K562 (cell line): Measurements from ENCODE around the gene C1orf105. TPM values are rescaled to one million over a fixed set of nuclear protein-coding genes. Genes with fewer than 3 reads are reported as not detected.
A peak's percentile ranks its signal among the peaks of the same experiment; 100 is the strongest.

ENCODE experiments used
- ATAC-seq: fragments of 200-7000 bp; cut with Tn5 transposase; 3 replicates; pipeline ENCODE4 v1.9.1; 2020; ENCODE audit warnings: moderate library complexity
- BruUV-seq: library from RNA; stranded (reverse); fragments of 400-500 nt; replicated peaks from 2 replicates; lab custom pipeline; 2021; lab: Mats Ljungman, UMichigan
- CTCF ChIA-PET: fragments of 300-600 bp; formaldehyde crosslinking; extraction: SDS; loops from one replicate; lab custom pipeline; 2021; ENCODE audit warnings: low intra/inter-chr PET ratio; lab: Yijun Ruan, JAX
- POLR2A ChIA-PET: fragments of 300-600, 350-650 bp; sonication (Branson Sonifier 250); formaldehyde crosslinking; extraction: SDS; loops from one replicate; lab custom pipeline; 2021; ENCODE audit warnings: antibody characterized with exemption, inconsistent platforms; lab: Yijun Ruan, JAX
- DNase-seq, 4 experiments: peaks; one replicate each; pipeline versions ENCODE4 v3.0.0 to v3.0.0-alpha.2; 2011 to 2018; ENCODE audit warnings: low spot score in 3 of 4, mixed read lengths in 3 of 4; ENCODE audit errors: extremely low read depth in 1 of 4
- FAIRE-seq: peaks from 2 replicates; lab custom pipeline; 2011; peaks lifted over from hg19 to GRCh38; lab: Jason Lieb, UNC
- H2AFZ ChIP-seq: 2 replicates; pipeline ENCODE4 v1.6.0; 2011; ENCODE audit warnings: low read depth, low read length, control low read depth, inconsistent platforms
- H3K27ac ChIP-seq: fragments of 200-600 bp; 3 replicates; pipeline ENCODE4 v1.8.0; 2011; ENCODE audit warnings: low read depth, mild to moderate bottlenecking, control low read depth, inconsistent platforms, low read length, moderate library complexity, mixed read lengths; ENCODE audit errors: extremely low read depth
- H3K27me3 ChIP-seq, 2 experiments: fragments of 300-600 bp in 1 of 2; 2 replicates in 1 of 2; 3 replicates in 1 of 2; pipeline versions ENCODE4 v1.6.0 to v1.8.0; 2011; ENCODE audit warnings: inconsistent platforms in 2 of 2, low read length in 2 of 2, mild to moderate bottlenecking in 1 of 2, mixed read lengths in 1 of 2, moderate library complexity in 1 of 2; ENCODE audit not compliant: control insufficient read depth in 2 of 2, insufficient read depth in 2 of 2
- H3K36me3 ChIP-seq: fragments of 300-600 bp; 3 replicates; pipeline ENCODE4 v1.8.0; 2011; ENCODE audit warnings: mild to moderate bottlenecking, low read length, inconsistent platforms; ENCODE audit not compliant: control insufficient read depth, insufficient read depth
- H3K4me1 ChIP-seq, 2 experiments: fragments of 200-600 bp in 1 of 2; replicated peaks in 1 of 2; 2 replicates in 1 of 2; 3 replicates in 1 of 2; pipeline versions ENCODE4 v1.5.1 to v1.8.0; 2011; ENCODE audit warnings: inconsistent platforms in 2 of 2, low read length in 2 of 2, mild to moderate bottlenecking in 1 of 2, mixed read lengths in 1 of 2, moderate library complexity in 1 of 2; ENCODE audit not compliant: control insufficient read depth in 2 of 2, insufficient read depth in 2 of 2
- H3K4me2 ChIP-seq: 2 replicates; pipeline ENCODE4 v1.6.1; 2011; ENCODE audit warnings: low read length, control low read depth, inconsistent platforms, mixed read lengths; ENCODE audit not compliant: insufficient read depth
- H3K4me3 ChIP-seq: fragments of 200-600 bp; sonication (generic), shearing (Covaris generic); 2 replicates; pipeline ENCODE4 v1.5.1; 2016; ENCODE audit warnings: control low read depth, inconsistent platforms
- H3K79me2 ChIP-seq: fragments of 200-600 bp; 3 replicates; pipeline ENCODE4 v1.8.0; 2011; ENCODE audit warnings: low read length, inconsistent platforms; ENCODE audit not compliant: control insufficient read depth, insufficient read depth
- H3K9ac ChIP-seq, 2 experiments: 2 replicates each; pipeline versions ENCODE4 v1.6.0 to v1.6.1; 2011; ENCODE audit warnings: low read depth in 2 of 2, low read length in 2 of 2, control low read depth in 1 of 2, inconsistent platforms in 1 of 2, mild to moderate bottlenecking in 1 of 2, mixed read lengths in 1 of 2; ENCODE audit not compliant: insufficient read depth in 1 of 2
- H3K9me1 ChIP-seq: one replicate; pipeline ENCODE4 v1.6.0; 2011; ENCODE audit warnings: inconsistent platforms, mild to moderate bottlenecking, low read length, moderate library complexity; ENCODE audit not compliant: control insufficient read depth, insufficient read depth
- H3K9me3 ChIP-seq: replicated peaks from 2 replicates; pipeline ENCODE4 v1.5.1; 2011; ENCODE audit warnings: low read depth, low read length, inconsistent platforms; ENCODE audit not compliant: control insufficient read depth, insufficient read depth
- H4K20me1 ChIP-seq: replicated peaks from 2 replicates; pipeline ENCODE4 v1.6.1; 2011; ENCODE audit warnings: low read length, inconsistent platforms, mixed read lengths; ENCODE audit not compliant: control insufficient read depth, insufficient read depth
- LEF1 ChIP-seq: fragments of 450-650 bp; IDR thresholded peaks from 2 replicates; pipeline ENCODE4 v1.6.1; 2016; ENCODE audit warnings: mild to moderate bottlenecking
- MEIS2 ChIP-seq: fragments of 450-650 bp; IDR thresholded peaks from 2 replicates; pipeline ENCODE4 v1.6.1; 2014; ENCODE audit warnings: mild to moderate bottlenecking; ENCODE audit not compliant: partially characterized antibody
- TGIF2 ChIP-seq: sonication (generic); formaldehyde crosslinking; IDR thresholded peaks from 2 replicates; pipeline ENCODE4 v1.8.1; 2022; ENCODE audit warnings: mild to moderate bottlenecking, missing genetic modification reagents, moderate library complexity
- WGBS: fragments of 100-300 bp; shearing (Covaris generic); methylation state at CpG from one replicate; pipeline ENCODE4 v1.1.6; 2016; ENCODE audit warnings: low coverage, mixed read lengths; ENCODE audit not compliant: insufficient coverage; ENCODE audit errors: missing lambda C conversion rate; 5-methylcytosine and 5-hydroxymethylcytosine counted together
- in situ Hi-C: fragments of 300-500 bp; cut with MboI; formaldehyde crosslinking; loops from 4 replicates; pipeline ENCODE4 v1.15.0; 2018; ENCODE audit warnings: inconsistent platforms, mixed read lengths
- intact Hi-C: fragments of 100-400 bp; cut with micrococcal nuclease; formaldehyde crosslinking; loops from 2 replicates; pipeline ENCODE4 v1.14.2; 2022
- polyA plus RNA-seq, 8 experiments: library from polyadenylated mRNA; depleted of rRNA in 4 of 8; stranded (reverse) in 5 of 8; unstranded in 3 of 8; fragments of >200 nt; fragmentation: Nextera tagmentation in 2 of 8; fragmentation: Illumina TruSeq in 1 of 8; extraction: Ambion mirVana in 2 of 8; extraction: Trizol in 1 of 8; gene quantifications; 2 replicates each; pipeline versions ENCODE4 v1.2.1 to v1.2.3, GENCODE V29; 2011 to 2014; ENCODE audit warnings: inconsistent platforms in 1 of 8, missing spikeins in 1 of 8
- total RNA-seq, 7 experiments: library from RNA; depleted of rRNA in 6 of 7; stranded (reverse); fragments of >200 nt in 6 of 7; fragmentation: Illumina TruSeq in 2 of 7; extraction: Trizol in 2 of 7; gene quantifications; 2 replicates each; pipeline versions ENCODE4 v1.2.1 to v1.2.3, GENCODE V29; 2011 to 2021; ENCODE audit warnings: low replicate concordance in 1 of 7
- TF ChIP-seq, protein P1 (sequence below): sonication (generic); formaldehyde crosslinking; IDR thresholded peaks from 2 replicates; pipeline ENCODE4 v1.8.0; 2023; ENCODE audit warnings: mild to moderate bottlenecking, missing genetic modification reagents

Gene C1orf105
- total and polyA plus RNA-seq, 9 of the 15 experiments (the other 6 are each of a cell fraction or from before 2014, with no cell fraction given) = 0.08 TPM; not detected in 8

DNA sequence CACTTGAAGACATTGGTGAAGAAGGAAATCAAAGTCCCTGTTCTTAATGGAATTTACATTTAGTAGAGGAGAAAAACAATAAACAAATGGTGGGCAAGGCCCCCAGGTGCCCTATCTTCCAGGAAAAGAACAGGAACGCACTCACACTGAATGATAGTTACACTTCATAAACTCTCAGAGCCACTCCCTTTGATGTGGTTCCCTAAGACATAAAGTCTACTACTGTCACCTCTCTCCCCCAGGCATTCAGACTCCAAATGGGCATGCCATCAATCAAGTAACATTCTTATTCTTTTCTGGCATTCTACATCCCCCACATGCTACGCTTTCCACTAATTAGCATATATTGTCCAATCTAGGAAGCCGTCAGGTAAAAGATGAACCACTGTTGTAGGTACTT lies 59.9 kb downstream of the C1orf105 start:
- ChIA-PET CTCF (no interaction called here), POLR2A (no interaction called here)
- Histone ChIP-seq H4K20me1 (no peaks in the 10 kb centered on the region), H3K9me1 (no peaks in the 10 kb centered on the region), H3K27ac (no peak overlapping the region), H3K9me3 (no peaks in the 10 kb centered on the region), H2AFZ (peak overlapping the region; percentile 85; the same call in 1 of the 2 replicates), H3K36me3 (no peaks in the 10 kb centered on the region), H3K4me2 (no peak overlapping the region), H3K4me1 (peaks cover 0 to 6% of the 10 kb centered on the region in 2 experiments; a peak in 3 of 5 replicates), H3K4me3 (no peak overlapping the region), H3K79me2 (no peaks in the 10 kb centered on the region), H3K9ac (no peak overlapping the region), H3K27me3 (no peaks in the 10 kb centered on the region)
- DNase-seq (no peak), FAIRE-seq (no peak), ATAC-seq (peak; percentile 26; the same call in 2 of the 3 replicates)
- in situ Hi-C loops (no loop called here), intact Hi-C loops (no loop called here)
- 24% methylated on average over 3 of the region's 3 CpGs for WGBS
- no TSS peak for BruUV-seq
- TF ChIP-seq, protein P1, sequence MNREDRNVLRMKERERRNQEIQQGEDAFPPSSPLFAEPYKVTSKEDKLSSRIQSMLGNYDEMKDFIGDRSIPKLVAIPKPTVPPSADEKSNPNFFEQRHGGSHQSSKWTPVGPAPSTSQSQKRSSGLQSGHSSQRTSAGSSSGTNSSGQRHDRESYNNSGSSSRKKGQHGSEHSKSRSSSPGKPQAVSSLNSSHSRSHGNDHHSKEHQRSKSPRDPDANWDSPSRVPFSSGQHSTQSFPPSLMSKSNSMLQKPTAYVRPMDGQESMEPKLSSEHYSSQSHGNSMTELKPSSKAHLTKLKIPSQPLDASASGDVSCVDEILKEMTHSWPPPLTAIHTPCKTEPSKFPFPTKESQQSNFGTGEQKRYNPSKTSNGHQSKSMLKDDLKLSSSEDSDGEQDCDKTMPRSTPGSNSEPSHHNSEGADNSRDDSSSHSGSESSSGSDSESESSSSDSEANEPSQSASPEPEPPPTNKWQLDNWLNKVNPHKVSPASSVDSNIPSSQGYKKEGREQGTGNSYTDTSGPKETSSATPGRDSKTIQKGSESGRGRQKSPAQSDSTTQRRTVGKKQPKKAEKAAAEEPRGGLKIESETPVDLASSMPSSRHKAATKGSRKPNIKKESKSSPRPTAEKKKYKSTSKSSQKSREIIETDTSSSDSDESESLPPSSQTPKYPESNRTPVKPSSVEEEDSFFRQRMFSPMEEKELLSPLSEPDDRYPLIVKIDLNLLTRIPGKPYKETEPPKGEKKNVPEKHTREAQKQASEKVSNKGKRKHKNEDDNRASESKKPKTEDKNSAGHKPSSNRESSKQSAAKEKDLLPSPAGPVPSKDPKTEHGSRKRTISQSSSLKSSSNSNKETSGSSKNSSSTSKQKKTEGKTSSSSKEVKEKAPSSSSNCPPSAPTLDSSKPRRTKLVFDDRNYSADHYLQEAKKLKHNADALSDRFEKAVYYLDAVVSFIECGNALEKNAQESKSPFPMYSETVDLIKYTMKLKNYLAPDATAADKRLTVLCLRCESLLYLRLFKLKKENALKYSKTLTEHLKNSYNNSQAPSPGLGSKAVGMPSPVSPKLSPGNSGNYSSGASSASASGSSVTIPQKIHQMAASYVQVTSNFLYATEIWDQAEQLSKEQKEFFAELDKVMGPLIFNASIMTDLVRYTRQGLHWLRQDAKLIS (CRISPR knock-in tag) = no peak
- TF ChIP-seq TGIF2 (CRISPR knock-in tag) = no peak
- peak; percentile 47 for TF ChIP-seq MEIS2
- TF ChIP-seq LEF1 = peak; percentile 60; the same call in 1 of the 2 replicates
